Measurements from ENCODE around the gene PEPD.

The PEPD gene

DNA sequence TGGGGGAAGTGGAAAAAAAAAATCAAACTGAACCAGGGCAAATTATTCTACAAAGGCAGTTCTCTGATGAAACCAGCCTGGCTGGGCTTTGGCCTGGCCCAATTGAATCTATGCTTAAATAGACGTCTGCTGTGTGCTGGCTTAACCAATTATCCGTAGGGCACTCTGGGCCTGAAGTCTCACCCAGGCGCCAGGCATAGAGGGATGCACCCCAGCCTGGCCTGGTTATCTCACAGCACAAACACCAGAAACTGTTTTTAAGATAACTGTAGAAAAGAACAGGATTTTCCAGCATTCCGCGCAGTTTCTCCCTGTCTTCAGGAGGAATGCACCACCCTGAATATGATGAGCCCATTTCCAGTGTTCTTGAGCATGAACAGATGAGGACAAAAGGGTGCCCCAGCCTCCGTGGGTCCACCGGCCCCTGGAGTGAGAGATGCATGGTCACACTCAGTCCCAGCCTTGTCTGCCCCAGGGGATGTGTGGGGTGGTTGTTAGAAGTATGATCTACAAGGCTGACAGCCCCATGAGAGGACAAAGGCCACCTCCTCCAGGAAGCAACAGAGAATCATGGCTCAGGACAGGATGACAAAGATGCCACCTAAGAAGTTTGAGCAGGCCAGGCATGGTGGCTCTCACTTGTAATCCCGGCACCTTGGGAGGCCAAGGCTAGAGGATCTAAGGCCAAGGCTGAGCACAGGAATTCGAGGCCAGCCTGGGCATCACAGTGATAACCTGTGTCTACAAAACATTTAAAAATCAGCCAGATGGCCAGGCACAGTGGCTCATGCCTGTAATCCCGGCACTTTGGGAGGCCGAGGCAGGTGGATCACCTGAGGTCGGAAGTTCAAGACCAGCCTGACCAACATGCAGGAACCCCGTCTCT lies 50.2 kb downstream of the PEPD start:
- DNase-seq: no peak

DNA sequence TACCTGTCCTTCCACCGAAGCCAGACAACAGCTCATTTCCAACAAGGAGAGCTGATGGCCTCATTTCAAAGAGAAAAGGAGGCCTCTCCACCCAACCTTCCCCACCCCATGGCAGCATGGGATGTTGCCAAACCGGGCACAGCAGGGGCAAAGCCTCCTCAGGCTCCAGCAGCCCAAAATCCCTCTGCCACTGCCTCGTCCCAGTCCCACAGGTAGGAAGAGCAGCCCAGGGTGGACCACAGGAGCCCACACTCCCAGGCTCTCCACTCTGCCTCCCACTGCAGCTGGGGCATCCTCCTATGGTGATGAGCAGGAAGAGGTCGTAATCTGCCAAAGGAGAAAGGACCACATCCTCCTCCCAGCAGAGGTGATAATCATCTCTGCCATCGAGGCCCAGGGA lies 50.9 kb downstream of the PEPD start:
- DNase-seq: no peak

DNA sequence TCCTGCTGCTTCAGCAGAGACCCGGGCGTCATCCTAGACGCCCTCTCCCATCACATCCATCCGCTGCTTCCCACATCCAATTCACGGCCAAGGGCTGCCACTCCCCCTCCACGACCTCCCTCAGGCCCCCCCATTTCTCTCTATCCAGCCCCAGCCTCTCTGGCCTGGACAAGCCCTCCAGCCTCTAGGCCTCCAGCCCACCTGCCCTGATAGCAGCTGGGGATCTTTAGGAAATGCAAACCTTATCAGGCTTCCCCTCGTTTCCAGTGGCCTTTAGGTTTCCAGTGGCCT lies 51.6 kb downstream of the PEPD start:
- DNase-seq: no peak

DNA sequence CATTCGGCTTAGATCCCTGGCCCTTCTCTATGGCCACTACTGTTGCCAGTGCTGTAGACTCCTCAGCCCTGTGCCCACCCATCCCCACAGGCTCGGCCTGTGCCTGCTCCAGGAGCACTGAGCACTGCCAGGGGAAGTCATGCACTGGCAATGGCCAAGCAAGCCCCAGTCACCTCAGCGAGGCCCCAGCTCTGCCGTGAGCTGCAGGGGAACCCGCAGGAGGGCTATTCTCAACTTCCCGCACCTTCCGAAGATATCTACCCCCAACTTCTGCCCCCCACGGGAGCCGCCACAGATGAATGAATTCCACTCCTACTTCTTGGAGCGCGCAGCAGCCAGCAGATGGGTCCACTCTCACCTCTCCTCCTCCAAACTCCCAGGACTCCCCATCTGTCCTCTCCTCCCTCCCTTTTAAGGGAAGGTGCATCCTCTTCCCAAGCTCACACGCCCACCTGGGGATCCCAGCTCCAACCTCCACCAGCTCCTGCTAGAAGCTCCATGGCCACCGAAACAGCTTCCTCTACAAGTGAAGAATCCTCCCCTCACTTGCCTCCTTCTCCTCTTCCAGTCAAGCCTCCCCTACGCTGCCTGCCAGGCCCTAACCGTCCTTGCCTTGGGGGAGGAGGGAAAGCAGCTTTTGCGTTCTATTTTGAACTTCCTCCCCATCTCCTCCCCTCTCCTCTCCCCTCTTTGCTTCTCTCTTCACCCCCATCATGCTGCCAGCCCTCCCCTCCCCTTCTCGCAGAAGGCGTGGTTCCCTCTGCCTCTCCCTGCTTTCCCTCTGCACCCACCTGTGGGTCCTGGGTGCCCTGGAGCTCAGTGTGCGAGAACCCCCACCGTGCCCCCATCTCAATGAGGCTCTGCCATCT lies 52.2 kb downstream of the PEPD start:
- no peak for DNase-seq

DNA sequence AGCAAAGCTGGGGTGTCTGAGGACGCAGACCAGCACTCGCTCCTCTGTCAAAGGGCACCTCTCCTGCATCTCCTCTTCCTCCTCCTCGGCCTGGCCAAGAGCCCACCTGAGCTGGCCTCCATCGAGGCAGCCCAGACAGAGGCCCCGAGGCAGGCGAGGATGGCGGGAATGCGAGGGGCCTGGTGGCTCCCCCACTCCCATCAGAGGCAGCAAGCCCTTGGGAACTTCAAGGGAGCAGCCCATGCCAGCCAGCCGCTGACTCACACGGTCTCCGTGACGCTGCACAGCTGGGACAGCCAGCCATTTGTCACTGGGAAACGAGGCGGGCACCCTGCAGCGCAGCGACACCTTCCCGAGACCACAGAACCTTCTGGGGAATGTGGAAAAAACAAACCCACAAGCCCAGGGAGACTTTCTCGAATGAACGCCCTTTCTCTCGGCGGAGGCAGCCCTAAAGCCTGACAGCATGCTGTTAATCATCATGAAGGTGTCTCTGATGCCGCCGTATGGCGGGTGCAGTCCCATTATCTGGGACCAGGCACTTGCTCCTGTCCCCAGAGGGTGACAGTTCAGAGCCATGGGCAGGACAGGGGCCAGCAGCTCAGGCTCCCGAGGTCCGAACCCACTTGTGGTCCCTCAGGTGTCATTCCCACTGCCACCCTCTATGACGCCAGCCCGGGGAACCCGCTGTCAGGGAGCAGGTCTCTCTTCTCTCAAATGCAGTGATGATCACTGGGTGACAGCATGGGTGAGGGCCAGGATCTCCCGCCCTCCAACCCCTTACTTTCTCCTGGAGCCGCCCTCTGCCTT lies 53.0 kb downstream of the PEPD start:
- no peak for DNase-seq

DNA sequence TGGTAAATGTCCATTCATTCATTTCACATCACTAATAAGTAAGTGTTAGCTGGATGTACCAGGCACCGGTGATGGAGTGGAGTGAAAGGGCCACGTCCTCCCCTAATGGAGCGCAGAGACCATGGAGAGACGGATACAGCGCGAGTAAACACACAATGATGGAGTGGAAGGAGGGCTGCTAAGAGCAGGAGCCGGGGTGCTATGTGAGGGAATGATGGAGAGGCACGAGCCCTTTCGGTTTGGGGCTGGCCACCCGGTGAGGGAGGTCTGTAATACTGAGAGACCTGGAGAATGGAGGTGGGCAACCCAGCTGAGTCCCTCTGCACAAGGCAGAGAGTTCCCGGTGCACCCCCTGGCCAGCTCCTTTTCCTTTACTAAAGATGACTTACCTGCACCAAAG lies 53.7 kb downstream of the PEPD start:
- DNase-seq: no peak

DNA sequence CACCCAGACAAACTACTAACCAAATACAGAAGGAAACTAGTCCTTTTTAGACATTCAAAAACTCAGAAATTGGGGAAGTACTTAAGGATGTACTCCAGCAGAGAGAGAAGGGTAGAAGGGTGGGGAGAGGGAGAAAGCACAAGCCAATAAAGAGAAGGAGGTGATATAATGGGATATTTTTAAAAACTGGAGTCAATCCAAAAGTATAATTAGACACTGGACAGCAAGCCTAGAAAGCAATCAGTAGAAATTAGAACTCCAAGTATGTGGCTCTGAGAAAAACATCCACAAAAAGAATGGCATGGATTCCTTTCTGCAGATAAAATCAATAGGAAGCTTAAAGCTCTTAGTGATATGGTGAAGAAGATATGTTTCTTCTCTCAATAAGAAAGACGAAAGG lies 55.8 kb downstream of the PEPD start:
- DNase-seq: peak; percentile 3

DNA sequence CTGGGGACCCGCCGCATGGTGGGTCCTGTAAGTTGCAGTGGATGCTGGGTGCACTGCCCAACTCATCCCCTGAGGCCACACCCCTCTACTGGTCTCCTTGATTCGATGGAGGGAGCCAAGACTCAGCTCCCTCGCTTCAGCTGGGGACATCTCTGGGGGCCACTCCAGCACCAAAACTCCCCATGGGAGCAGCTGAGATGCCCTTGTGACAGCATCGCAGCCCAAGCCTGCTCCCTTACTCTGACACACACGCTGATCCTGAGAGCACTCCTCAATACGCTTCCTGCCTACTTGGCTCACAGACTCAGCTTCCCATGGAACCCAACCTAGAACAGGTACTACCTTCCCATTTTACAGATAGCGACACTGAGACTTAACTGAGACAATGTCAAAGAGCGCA lies 56.2 kb downstream of the PEPD start:
- DNase-seq: no peak

DNA sequence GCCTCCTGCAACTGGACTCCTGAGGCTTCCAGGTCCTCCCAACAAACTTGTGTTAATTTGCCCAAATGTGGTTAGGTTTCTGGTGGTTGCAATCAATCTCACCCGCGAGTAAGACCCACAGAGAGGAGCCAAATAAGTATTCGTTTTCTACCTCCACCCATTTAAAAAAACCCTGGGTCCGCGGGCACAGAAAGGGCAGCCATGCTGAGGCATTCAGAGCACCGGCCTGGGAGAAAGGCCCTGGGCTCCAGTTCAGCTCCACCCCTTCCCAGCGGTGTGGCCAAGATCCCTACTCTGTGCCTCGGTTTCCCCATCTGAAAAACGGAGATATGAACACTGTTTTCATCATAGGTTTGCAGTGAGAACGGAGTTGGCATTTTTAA lies 56.9 kb downstream of the PEPD start:
- DNase-seq: no peak

DNA sequence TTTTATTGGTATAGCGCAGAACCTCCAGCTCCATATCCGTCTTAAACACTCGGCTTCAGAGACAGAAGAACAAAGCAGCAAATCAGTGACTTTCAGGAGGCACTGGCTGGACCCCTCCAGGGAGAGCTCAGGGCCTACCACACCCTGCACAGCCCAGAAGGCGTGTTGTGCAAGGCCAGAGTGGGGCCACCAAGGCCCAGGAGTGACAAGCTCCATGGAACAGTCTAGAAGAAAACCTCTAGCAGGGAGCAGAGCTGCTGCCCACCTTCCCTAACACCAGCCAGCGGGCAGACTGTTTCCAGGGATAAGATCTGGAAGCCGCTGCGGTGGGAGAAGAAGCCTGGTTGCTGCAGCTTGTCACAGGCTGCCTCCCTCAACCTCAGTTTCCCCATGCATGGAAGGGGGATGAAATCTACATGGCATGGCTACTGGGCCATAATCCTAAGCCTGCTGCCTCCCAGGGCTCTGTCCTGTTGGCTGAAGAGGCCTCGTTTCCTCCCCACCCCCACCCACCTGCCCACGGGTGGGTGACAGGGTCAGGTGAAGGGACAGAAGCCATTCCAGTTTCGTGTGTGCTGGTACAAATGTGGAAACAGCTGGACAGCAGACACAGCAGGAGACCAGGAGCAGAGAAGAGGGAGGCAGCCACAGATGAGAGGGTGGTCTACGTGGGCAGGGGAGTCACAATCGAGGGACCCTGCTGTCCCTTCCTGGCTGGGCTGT lies 57.4 kb downstream of the PEPD start:
- no peak for DNase-seq

DNA sequence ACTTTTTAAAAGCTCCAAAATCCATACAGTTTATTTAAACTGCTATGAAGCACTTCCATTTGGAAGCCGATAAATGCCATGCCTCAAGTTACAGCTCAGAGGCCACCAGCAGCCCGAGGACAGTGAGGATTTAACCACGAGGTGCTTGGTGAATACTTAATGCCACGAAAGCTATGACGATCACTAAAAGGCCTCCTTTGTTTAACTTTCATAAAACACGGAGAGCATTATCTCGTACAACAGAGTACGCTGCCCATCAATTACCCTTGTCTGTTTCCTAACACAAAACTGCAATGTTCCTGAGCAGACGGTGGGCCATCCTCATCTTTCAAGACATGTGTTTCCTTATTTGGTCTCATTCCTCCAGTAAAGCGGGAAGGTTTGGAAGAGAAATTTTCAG lies 58.4 kb downstream of the PEPD start:
- DNase-seq: peak; percentile 32

DNA sequence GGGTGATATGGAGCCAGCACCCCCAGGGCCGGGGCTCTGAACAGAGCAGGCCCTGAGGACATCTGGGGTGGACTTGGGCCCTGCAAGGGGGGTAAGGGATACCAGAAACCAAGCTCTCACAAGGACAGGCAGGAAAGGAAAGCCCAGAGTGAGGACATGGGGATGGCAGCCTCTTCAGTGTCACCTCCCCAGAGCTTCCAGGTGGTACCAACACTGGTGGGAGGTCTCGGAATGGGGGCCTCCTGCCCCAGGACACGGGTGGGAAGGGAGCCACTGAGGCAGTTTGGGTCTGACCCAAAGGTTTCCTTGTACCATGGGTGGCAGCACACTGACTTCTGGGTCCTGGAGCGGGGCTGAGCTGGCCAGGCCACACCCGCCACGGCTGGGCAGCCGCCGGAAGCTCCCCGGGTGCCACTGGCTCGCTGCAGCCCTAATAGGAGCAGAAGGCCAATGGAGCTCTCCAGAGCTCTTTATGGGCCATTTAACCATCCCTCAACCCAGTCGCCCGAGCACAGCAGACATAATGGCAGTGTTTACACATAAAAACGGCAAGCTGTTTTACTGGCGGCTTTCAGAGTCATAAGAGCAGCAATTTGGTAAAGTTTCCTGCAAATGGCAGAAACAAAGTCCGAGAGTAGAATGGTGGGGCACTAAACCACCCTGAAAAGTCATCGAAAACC lies 59.3 kb downstream of the PEPD start:
- DNase-seq: peak; percentile 82

DNA sequence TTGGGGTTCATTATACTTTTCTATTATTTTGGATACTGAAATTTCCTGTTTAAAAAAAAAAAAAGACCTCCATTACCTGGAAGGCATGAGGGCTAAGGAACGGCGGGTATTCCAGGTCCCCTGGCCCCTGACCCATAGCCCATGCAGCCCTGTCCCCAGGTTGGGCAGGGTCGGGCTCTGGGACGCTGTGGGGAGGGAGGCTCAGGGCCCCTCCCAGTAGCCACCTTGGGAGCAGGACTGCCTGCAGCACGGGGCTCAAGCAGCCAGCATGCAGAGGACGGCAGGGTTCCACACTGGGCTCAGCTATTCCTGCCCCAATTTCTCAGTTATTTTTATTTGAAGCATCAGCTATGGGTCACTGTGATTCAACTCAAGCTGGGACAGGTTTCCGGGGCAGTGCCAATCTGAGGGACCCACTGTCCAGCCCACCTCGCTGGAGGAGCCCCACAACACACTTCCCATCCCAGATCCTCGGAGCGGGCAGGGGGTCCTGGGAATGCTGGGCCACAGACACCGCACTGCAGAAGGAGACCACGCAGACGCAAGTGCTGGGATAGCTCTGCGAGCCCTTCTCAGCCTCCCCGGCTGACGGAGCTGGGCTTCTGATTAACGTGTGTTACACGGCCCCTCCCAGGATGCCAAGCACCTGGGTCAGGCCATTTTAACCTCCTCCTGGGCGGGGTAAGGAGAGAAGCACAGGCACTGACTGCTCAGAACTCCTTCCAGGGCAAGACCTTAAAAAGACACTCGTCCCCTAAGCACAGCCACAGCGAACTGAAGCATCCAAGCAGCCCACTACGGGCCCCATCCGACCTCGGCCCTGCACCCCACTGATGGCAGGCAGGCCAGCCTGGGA lies 60.1 kb downstream of the PEPD start:
- DNase-seq: no peak

DNA sequence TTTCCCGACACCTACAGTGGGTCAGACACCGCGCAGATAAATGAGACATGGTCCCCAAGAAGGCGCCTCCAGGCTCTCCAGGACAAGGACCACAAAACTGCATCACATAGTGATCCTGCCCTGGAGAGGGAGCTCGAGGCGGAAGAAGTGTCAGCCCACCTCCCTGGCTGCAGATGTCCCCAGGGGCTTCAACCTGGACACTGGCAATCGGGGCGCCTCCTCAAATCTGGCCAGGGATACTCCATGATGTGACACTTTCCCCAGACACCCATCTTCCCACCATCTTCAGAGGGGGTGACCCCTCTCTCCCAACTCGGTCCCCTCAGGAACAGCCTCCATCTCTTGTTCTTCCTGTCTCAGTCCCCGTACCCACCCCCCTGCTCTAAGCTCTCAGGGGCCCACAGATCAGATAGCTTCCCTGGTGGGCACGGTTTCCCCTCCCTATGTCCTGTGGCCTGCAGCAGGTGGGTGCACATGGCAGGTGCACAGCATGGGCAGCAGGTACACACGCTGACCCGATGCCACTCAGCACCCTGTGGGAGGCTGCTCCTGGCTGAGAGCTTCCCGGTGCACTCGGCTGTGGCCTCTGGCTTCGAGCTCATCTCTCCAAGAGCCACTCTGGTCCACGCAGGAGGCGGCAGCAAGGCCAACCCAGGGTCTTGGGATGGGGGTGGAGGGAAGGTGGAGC lies 61.2 kb downstream of the PEPD start:
- no peak for DNase-seq

DNA sequence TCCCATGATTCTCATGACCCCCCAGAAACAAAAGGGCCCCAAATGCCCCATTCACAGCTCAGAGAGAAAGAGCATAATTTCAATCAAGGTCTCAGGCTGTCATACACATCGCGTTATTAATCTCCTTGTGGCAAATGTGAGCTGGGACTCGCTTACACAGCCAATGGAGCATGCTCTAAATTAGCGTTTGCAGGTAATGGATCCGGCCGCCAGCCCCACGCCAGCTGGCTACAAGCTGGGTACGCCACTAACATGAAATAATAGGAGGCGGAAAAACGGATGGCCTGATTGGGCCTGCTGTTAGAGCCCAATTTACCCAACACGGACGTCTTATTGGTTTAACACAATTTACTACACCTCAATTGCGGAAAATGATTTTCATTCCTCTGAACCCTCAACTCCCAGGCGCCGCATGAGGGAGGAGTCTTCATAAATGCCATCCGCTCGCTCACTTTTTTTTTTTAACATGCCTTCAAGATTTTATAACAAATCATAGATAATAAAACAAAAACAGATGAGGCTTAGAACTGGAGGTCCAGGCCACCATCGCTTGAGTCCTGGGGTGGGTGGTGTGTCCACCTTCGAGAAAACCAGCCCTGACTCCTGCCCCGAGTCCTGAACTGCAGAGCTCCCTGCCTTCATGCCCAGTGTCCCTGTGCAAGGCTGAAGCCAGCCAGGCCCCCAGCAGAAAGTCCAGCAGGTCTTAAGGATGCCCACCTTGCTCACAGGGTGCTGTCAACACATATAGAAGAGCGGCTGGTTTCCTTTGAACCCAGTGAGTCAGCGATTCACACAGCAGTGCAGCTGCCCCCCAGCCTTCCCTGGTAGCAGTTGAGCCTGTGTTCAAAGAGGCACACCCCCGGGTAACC lies 62.1 kb downstream of the PEPD start:
- DNase-seq: no peak

DNA sequence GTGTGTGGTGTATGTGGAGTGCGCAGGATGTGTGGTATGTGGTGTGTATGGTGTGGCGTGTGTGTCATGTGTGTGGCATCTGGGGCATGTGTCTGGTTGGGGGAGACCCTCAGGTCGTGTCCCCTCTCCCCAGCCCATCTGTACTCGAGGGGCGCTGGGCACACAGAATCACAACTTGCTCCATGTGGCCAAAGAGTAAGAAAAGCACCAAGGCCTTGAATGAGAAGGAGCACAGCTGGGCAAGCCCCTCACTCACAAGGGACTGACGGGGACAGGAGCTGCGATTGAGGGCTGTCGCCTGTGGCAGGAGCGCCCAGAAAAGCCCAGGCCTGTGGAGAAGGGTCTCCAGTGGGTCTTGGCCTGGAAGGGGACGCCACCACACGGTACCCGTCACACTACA lies 62.8 kb downstream of the PEPD start:
- no peak for DNase-seq

DNA sequence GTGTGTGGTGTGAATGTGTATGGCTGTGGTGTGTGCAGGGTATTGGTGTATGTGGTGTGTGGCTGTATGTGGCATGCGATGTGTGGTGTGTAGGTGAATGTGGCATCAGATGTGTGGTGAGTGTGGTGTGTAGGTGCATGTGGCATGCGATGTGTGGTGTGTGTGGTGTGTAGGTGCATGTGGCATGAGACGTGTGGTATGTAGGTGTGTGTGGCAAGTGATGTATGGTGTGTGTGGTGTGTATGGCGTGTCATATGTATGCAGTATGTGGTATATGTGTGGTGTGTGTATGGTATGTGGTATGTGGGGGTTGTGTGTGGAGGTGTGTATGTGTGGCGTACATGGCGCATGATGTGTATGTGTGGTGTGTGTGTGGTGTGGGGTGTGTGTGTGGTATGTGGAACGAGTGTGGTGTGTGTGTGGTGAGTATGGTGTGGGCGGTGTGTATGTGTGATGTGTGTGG lies 63.4 kb downstream of the PEPD start:
- no peak for DNase-seq

DNA sequence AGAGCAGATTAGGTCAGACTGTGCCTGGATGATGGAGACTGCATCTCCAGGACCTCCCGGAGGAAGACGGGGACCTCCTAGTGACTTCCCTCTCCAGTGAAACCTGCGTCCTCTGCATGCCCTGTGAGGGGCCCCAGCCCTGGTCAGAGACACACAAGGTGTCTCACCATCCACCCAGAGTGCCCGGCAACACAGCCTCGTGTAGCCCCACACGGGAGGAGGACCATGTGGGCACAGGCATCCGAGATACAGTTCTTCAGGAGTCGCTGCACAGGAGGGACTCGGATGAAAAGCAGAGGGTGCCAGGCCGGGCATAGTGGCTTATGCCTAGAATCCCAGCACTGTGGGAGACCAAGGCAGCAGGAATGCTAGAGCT lies 64.8 kb downstream of the PEPD start:
- DNase-seq: no peak

DNA sequence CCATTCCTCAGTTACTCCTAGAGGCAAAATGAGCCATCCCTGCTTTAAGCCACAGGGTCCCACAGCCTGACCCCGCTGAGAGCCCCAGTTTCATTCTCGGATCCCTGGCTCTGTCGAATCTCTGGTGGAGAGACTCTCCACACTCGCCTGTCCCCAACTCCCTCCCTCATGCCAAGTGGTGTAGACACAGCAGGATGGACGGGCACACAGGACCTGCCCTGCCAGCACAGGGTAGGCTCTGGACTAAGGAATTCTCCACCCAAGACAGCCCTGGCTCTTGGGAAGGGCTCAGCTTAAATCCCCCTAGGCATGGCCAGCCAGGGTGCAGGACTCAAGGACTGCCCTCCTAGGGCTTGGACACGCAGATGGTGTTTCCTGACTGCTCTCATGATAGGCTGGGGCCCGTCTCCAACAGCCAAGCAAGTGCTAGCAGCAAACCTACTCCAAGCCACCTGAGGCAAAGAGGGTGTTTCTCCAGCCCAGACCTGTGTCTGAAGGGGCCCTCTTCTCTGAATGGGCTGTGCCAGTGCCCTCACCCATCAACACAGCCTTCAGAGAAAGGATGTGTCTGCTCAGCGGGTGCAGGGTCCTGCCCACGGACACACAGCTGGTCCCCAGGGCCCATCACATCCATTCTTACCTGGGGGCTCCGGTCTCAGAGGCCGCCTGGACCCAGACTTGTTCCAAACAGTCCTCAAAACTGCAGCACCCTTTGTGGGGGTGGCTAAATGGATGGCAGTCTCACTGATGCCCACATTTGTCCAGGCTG lies 65.3 kb downstream of the PEPD start:
- DNase-seq: no peak

All from NCI-H1092 treated with DMSO at 0.1 percent for 48 hours (cell line).